Gastrocnemius medialis (tissue), 4 donors: ENCODE results near the gene GTPBP4. TPM values are rescaled to one million over a fixed set of nuclear protein-coding genes. Genes with fewer than 3 reads are reported as not detected.
A peak's percentile ranks its signal among the peaks of the same experiment; 100 is the strongest.

Experiments used
- ATAC-seq, 2 donors: fragments of 150-250 bp; one replicate each; pipeline ENCODE4 v1.9.1; 2016
- DNase-seq, 2 donors: peaks; one replicate each; pipeline ENCODE4 v3.0.0-alpha.2; 2019
- H3K27ac ChIP-seq, 4 donors: fragments of 200-600 bp; sonication (generic); 1 replicate in 1 of 4; 2 replicates in 3 of 4; pipeline ENCODE4 v1.5.1; 2016 to 2018; ENCODE audit warnings: mild to moderate bottlenecking in 2 of 4, moderate library complexity in 1 of 4
- H3K27me3 ChIP-seq, 3 donors: fragments of 200-600 bp; sonication (generic) in 2 of 3; 1 replicate in 1 of 3; 2 replicates in 2 of 3; pipeline versions ENCODE4 v1.5.1 to v1.6.0; 2016 to 2019; ENCODE audit warnings: mild to moderate bottlenecking in 1 of 3, moderate library complexity in 1 of 3
- H3K36me3 ChIP-seq, 2 donors: fragments of 200-600 bp; sonication (generic) in 1 of 2; one replicate each; pipeline ENCODE4 v1.5.1; 2017 to 2018
- H3K4me1 ChIP-seq, 2 donors: fragments of 200-600 bp; sonication (generic) in 1 of 2; one replicate each; pipeline ENCODE4 v1.5.1; 2016 to 2017; ENCODE audit warnings: mild to moderate bottlenecking in 2 of 2
- H3K4me3 ChIP-seq, 4 donors: fragments of 200-600 bp; sonication (generic) in 3 of 4; 1 replicate in 1 of 4; 2 replicates in 3 of 4; pipeline ENCODE4 v1.5.1; 2016 to 2019; ENCODE audit warnings: mild to moderate bottlenecking in 2 of 4
- H3K9me3 ChIP-seq, 3 donors: fragments of 200-600 bp; sonication (generic) in 2 of 3; 1 replicate in 1 of 3; 2 replicates in 2 of 3; pipeline ENCODE4 v1.5.1; 2016 to 2019
- POLR2A ChIP-seq, 2 donors: fragments of 450-650 bp; IDR thresholded peaks; one replicate each; pipeline ENCODE4 v1.6.1; 2017; ENCODE audit warnings: antibody characterized with exemption in 2 of 2, mild to moderate bottlenecking in 2 of 2, moderate library complexity in 2 of 2
- in situ Hi-C, 4 donors: fragments of 200-750 bp; cut with MboI; loops; one replicate each; pipeline versions ENCODE4 v1.15.0 to v1.8.0; 2017; ENCODE audit warnings: low sequenced_read_pairs in 4 of 4
- intact Hi-C: fragments of 100-400 bp; cut with DNase I; formaldehyde crosslinking; loops from one replicate; pipeline ENCODE4 v1.15.1; 2023; ENCODE audit warnings: low total_unique reads
- total RNA-seq, 4 donors: library from RNA; depleted of rRNA; stranded (reverse); fragments of >200 nt; gene quantifications; one replicate each; pipeline versions ENCODE4 v1.1.0 to v1.2.3, GENCODE V29; 2016
- TF ChIP-seq, protein P1 (sequence below), 5 experiments: fragments of 450-650 bp in 3 of 5; fragments of 200-600 bp in 2 of 5; sonication (generic) in 2 of 5; IDR thresholded peaks in 4 of 5; conservative IDR thresholded peaks in 1 of 5; 1 replicate in 4 of 5; 2 replicates in 1 of 5; pipeline ENCODE4 v1.5.1; 2016 to 2019; ENCODE audit warnings: antibody characterized with exemption in 5 of 5, mild to moderate bottlenecking in 3 of 5, moderate library complexity in 3 of 5

The GTPBP4 gene
- total RNA-seq, 4 donors from 2014 or later = 34.7 to 51.5 (median 38.5) TPM

- in situ Hi-C loops (loop anchor here in 1 of 4 donors (10.0 kb wide), 1 partner anchor 51 kb away; the partner anchor contains the start of gene LARP4B), intact Hi-C loops (no loop called here)
- Histone ChIP-seq H3K9me3 (no peaks in the 10 kb centered on the region), H3K4me1 (peaks cover 22 to 33% of the 10 kb centered on the region in 2 donors), H3K27me3 (no peaks in the 10 kb centered on the region), H3K27ac (no peak overlapping the region), H3K4me3 (no peak overlapping the region), H3K36me3 (no peaks in the 10 kb centered on the region)
- no peak for TF ChIP-seq POLR2A (IDR thresholded peaks at IDR 0.05)
- TF ChIP-seq, protein P1, sequence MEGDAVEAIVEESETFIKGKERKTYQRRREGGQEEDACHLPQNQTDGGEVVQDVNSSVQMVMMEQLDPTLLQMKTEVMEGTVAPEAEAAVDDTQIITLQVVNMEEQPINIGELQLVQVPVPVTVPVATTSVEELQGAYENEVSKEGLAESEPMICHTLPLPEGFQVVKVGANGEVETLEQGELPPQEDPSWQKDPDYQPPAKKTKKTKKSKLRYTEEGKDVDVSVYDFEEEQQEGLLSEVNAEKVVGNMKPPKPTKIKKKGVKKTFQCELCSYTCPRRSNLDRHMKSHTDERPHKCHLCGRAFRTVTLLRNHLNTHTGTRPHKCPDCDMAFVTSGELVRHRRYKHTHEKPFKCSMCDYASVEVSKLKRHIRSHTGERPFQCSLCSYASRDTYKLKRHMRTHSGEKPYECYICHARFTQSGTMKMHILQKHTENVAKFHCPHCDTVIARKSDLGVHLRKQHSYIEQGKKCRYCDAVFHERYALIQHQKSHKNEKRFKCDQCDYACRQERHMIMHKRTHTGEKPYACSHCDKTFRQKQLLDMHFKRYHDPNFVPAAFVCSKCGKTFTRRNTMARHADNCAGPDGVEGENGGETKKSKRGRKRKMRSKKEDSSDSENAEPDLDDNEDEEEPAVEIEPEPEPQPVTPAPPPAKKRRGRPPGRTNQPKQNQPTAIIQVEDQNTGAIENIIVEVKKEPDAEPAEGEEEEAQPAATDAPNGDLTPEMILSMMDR (IDR thresholded peaks at IDR 0.05 in 4 of 5, conservative IDR thresholded peaks at IDR 0.05 in 1 of 5) = no peak
- no peak for DNase-seq
- ATAC-seq = no peak
Measured at GRCh38 chr10:985361-985760, 2.9 kb upstream of the GTPBP4 start.

DNA sequence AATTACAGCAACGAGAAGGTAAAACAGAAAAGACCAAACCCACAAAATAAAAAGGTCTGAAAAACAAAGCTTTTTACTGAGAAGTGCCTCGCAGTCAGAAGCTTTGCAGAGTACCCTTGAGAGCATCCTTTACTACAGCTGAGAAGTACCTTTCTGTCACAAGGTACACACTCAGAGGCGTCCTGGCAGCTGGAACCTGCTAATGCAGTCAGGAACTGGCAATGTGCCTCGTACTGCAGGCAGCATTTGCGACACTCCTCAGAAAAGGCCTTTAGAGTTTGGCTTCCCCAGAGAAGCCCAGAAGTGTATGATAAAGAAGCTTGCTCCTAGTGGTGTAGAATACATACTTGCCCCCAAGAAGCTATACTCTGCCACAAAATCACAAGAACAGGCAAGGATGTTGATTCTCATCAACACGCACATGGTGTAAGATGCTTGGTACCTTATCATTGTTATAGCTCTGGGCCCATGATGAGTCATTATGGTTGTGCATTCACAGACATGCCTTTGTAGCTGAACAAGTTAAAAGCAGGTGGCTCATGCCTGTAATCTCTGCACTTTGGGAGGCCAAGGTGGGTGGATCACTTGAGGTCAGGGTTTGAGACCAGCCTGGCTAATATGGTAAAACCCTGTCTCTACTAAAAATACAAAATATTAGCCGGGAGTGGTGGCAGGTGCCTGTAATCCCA, 2.0 kb upstream of the GTPBP4 start:
- H3K27me3 ChIP-seq = no peaks in the 10 kb centered on the region
- DNase-seq = no peak
- H3K36me3 ChIP-seq = no peaks in the 10 kb centered on the region
- H3K9me3 ChIP-seq = no peaks in the 10 kb centered on the region
- intact Hi-C loops (no loop called here), in situ Hi-C loops (loop anchor here in 1 of 4 donors (10.0 kb wide), 1 partner anchor 51 kb away; the partner anchor contains the start of gene LARP4B)
- H3K4me1 ChIP-seq = peaks cover 22 to 33% of the 10 kb centered on the region in 2 donors
- TF ChIP-seq, protein P1 (IDR thresholded peaks at IDR 0.05 in 4 of 5, conservative IDR thresholded peaks at IDR 0.05 in 1 of 5) = no peak
- no peak for TF ChIP-seq POLR2A (IDR thresholded peaks at IDR 0.05)
- no peak for ATAC-seq
- peak overlapping the region in 2 of 4 donors; percentile 96 to 97 for H3K27ac ChIP-seq
- H3K4me3 ChIP-seq = no peak overlapping the region

GRCh38 chr10:986881-987619, 1.2 kb upstream of the GTPBP4 start:
- H3K4me3 ChIP-seq = peak overlapping the region; percentile 80 to 100 (median 94)
- DNase-seq (no peak), ATAC-seq (no peak)
- no peaks in the 10 kb centered on the region for H3K9me3 ChIP-seq
- no peaks in the 10 kb centered on the region for H3K36me3 ChIP-seq
- H3K4me1 ChIP-seq = peaks cover 22 to 33% of the 10 kb centered on the region in 2 donors
- intact Hi-C loops (no loop called here), in situ Hi-C loops (loop anchor here in 1 of 4 donors (10.0 kb wide), 1 partner anchor 52 kb away; the partner anchor contains the start of gene LARP4B)
- H3K27me3 ChIP-seq = no peaks in the 10 kb centered on the region
- no peak for TF ChIP-seq POLR2A (IDR thresholded peaks at IDR 0.05)
- TF ChIP-seq, protein P1 (IDR thresholded peaks at IDR 0.05 in 4 of 5, conservative IDR thresholded peaks at IDR 0.05 in 1 of 5) = no peak
- H3K27ac ChIP-seq = peak overlapping the region; percentile 92 to 97 (median 96)

DNA sequence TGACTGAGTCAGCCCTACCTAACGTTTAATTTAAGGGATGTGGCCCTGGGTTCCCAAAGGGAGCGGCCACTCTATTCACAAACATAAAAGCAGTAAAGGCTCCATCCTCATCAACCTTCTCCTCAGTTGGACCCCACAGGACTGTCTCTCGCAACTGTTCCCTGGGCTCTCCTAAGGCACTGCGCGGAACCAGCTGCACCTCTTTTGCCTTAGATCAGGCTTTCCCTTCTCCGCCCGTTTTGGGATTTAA, 689 bp upstream of the GTPBP4 start:
- DNase-seq = no peak
- TF ChIP-seq, protein P1 (IDR thresholded peaks at IDR 0.05 in 4 of 5, conservative IDR thresholded peaks at IDR 0.05 in 1 of 5) = no peak
- TF ChIP-seq POLR2A (IDR thresholded peaks at IDR 0.05) = no peak
- no peaks in the 10 kb centered on the region for H3K36me3 ChIP-seq
- intact Hi-C loops = no loop called here
- peaks cover 22 to 33% of the 10 kb centered on the region in 2 donors for H3K4me1 ChIP-seq
- H3K9me3 ChIP-seq = no peaks in the 10 kb centered on the region
- in situ Hi-C loops = loop anchor here in 1 of 4 donors (10.0 kb wide), 1 partner anchor 53 kb away; the partner anchor contains the start of gene LARP4B
- ATAC-seq = peak in 1 of 2 donors; percentile 38
- H3K27me3 ChIP-seq = no peaks in the 10 kb centered on the region
- H3K4me3 ChIP-seq = peak overlapping the region; percentile 80 to 100 (median 94)
- H3K27ac ChIP-seq = peak overlapping the region; percentile 92 to 97 (median 96)
